HG02623 (cell line): ENCODE results near the gene HLA-A.

Source experiments
- ATAC-seq: cut with Tn5 transposase; IDR thresholded peaks from one replicate; pipeline ENCODE4 v1.9.1; 2021; ENCODE audit warnings: moderate library complexity; ENCODE audit not compliant: unreplicated experiment

HLA-A gene

DNA sequence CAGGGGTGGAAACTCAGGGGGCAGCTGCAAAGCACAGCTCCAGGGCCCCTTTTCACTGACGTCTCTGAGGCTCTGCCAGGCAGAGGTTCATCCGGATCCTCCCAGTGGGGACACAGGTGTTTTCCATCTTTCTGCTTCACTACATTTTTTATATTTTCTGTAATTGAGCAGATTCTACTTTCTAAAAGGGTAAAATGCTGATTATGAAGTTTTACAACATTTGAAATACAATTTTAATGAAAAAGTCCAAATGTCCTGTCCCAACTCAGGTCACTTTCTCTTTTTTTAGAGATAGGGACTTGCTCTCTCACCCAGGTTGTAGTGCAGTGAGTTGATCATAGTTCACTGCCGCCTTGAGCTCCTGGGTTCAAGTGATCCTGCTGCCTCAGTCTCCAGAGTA lies 41.9 kb downstream of the HLA-A start:
- no peak for ATAC-seq

DNA sequence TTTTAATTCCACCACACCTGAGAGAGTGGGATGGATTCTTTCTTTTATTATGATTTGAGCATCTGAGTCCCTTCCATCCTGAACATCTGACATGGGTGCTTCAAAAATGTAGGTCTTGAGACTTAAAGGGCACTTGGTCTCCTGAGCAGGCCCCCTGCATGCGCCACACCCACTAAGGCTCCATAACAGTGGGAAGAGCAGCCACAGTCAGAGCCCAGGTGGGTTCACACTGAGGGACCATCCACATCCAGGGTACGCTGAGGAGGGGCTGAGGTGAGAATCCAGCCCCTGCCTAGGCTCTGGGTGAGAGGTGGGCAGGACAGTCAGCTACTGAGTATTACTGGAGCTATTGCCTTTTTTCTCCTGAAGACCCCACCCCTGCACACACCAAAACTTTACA lies 42.7 kb downstream of the HLA-A start:
- ATAC-seq: no peak

DNA sequence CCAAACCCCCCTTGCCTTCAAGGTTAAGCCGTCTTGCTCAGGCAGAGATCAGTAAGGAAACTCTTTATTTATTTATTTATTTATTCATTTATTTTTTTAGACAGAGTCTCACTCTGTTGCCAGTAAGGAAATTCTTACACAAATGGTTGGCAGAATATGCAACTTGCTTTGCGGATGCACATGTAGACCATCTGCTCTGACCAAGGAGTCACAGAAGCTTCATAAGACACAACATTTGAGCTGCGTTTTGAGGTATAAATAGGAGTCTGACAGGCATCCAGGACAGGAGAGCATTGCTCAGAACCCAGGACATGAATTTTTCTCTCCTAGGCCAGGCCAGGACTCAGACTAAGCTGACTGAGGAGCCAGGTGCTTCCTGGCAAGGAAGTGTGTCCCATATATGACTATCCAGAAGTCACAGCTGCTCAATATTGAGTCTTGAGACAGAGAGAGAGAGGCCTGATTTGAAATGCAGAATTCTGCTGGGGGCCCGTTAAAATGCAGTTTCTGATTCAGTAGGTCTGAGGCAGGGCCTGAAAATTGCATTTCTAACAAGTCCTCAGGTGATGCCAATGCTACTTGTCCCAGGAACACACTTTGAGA lies 43.9 kb downstream of the HLA-A start:
- no peak for ATAC-seq

- no peak for ATAC-seq
Measured at GRCh38 chr6:29989211-29989610, 46.9 kb downstream of the HLA-A start.

GRCh38 chr6:29990931-29991330 lies 48.6 kb downstream of the HLA-A start:
- ATAC-seq: no peak

DNA sequence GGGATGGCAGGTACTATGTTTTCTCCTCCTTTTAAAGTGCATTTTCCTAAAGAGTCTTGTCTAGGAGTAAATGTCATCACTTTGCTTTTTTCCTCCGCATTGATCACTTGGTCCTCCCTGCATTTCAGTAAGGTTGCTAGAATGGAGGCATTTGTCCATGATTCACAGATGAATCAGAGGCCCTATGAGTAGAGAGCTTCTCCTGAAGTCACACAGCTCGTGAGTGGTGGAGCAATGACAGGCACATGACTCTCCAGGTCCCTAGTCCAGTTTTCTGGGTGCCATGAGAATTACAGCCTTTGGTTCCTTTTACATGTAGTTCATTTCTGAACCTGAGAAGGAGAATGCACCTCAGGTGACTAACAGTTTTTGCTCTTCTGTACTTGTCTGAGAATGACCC lies 50.5 kb downstream of the HLA-A start:
- no peak for ATAC-seq

DNA sequence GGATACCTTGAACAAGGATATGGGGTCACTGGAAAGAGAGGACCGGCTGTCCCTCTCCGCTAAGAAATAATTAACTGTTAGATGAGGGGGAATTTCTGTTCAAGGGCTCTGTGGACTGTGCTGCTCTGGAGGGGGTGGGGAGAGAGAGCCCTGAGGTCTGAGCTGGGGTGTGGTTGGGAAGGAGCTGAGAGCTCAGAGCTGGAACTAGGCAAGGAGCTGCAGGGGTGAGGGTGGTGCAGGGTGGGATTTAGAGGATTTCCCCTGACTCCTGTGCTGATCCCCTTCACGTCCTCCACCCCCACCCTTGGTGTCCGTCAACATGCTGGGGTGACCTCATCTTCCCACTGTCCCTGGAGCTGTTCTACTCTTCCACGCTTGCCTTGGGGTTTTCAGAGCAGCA lies 52.5 kb downstream of the HLA-A start:
- ATAC-seq: no peak

DNA sequence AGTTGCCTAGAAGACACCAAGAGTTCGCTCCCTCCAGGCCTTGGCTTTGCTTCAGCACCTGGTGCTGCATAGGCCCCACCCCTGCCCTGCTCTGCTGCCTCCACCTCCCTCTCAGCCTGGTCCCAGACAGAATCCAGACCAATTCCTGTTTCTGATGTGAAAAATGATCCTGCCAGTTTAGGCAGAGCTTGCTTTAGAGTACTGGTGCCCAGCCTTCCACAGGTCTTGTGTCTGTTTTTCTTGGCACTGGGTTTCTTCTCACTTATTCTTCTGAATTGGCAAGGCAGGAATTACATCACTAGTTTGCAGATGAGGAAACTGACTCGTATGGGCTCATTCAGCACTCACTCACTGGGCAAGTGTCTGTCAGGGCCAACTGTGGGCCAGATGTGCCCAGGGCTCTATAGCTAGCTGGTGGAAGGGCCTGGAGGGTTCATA lies 53.0 kb downstream of the HLA-A start:
- no peak for ATAC-seq
